Testis (tissue), 2 donors: ENCODE results near the gene MAN1A1.

Experiments
- POLR2A ChIP-seq: fragments of 450-650 bp; IDR thresholded peaks from one replicate; pipeline ENCODE4 v1.6.1; 2017; ENCODE audit warnings: antibody characterized with exemption, mild to moderate bottlenecking, moderate library complexity
- TF ChIP-seq, protein P1 (sequence below), 3 experiments: fragments of 450-650 bp in 2 of 3; fragments of 200-600 bp in 1 of 3; sonication (generic) in 1 of 3; IDR thresholded peaks; one replicate each; pipeline ENCODE4 v1.5.1; 2016 to 2019; ENCODE audit warnings: antibody characterized with exemption in 3 of 3, mild to moderate bottlenecking in 2 of 3, moderate library complexity in 1 of 3

DNA sequence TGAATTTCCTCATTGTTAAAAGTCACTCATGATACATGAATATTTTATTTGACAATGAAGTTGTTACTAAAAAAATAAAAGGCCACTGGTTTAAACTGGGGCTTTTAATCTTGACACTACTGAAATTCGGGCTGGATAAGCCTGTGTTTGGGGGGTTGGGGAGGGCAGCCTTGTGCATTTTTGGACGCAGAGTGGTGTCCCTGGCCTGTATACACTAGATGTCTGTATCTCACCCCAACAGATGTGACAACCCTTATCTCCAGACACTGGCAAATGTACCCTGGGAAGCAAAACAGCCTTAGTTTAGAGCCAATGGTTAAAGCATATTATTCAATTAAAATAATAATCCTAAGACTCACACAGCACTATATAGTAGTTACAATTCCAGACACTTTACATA, 24.8 kb downstream of the MAN1A1 start:
- no peak for TF ChIP-seq POLR2A
- TF ChIP-seq, protein P1, sequence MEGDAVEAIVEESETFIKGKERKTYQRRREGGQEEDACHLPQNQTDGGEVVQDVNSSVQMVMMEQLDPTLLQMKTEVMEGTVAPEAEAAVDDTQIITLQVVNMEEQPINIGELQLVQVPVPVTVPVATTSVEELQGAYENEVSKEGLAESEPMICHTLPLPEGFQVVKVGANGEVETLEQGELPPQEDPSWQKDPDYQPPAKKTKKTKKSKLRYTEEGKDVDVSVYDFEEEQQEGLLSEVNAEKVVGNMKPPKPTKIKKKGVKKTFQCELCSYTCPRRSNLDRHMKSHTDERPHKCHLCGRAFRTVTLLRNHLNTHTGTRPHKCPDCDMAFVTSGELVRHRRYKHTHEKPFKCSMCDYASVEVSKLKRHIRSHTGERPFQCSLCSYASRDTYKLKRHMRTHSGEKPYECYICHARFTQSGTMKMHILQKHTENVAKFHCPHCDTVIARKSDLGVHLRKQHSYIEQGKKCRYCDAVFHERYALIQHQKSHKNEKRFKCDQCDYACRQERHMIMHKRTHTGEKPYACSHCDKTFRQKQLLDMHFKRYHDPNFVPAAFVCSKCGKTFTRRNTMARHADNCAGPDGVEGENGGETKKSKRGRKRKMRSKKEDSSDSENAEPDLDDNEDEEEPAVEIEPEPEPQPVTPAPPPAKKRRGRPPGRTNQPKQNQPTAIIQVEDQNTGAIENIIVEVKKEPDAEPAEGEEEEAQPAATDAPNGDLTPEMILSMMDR (IDR thresholded peaks at IDR 0.05) = no peak
